ENCODE measurements around the gene BEX1.
"Not testable (repeated sequence)": the region's sequence is repeated elsewhere in the genome, so short reads cannot be mapped to it uniquely, and the experiment has no call there.

BEX1 gene

GRCh38 chrX:103063918-103064434 lies at the start of gene BEX1:
Gene BEX1, minus strand, starts transcription at chrX:103064171. Its CDS starts 897 bp downstream, at chrX:103063274.
- no peak for DNase-seq (ENCODE audit: low spot score)

GRCh38 chrX:103109497-103109896 lies 45.5 kb upstream of the BEX1 start:
- DNase-seq (ENCODE audit: low spot score): not testable (repeated sequence)

GRCh38 chrX:103107836-103108235 lies 43.9 kb upstream of the BEX1 start:
- no peak for DNase-seq (ENCODE audit: low spot score)

GRCh38 chrX:103107227-103107737 lies 43.3 kb upstream of the BEX1 start:
- not testable (repeated sequence) for DNase-seq (ENCODE audit: low spot score)

GRCh38 chrX:103104370-103104769 lies 40.4 kb upstream of the BEX1 start:
- DNase-seq (ENCODE audit: low spot score): not testable (repeated sequence)

- DNase-seq (ENCODE audit: low spot score): not testable (repeated sequence)
Measured at GRCh38 chrX:103103866-103104265, 39.9 kb upstream of the BEX1 start.

- DNase-seq (ENCODE audit: low spot score): no peak
Measured at GRCh38 chrX:103101299-103102042, 37.5 kb upstream of the BEX1 start.

- no peak for DNase-seq (ENCODE audit: low spot score)
Measured at GRCh38 chrX:103100484-103100883, 36.5 kb upstream of the BEX1 start.

- DNase-seq (ENCODE audit: low spot score): no peak
Measured at GRCh38 chrX:103099691-103100090, 35.7 kb upstream of the BEX1 start.

- DNase-seq (ENCODE audit: low spot score): no peak
Measured at GRCh38 chrX:103098488-103098887, 34.5 kb upstream of the BEX1 start.

- DNase-seq (ENCODE audit: low spot score): no peak
Measured at GRCh38 chrX:103092942-103093341, 29.0 kb upstream of the BEX1 start, which contains the start of gene NXF3. Gene NXF3, minus strand, starts transcription at chrX:103093143. Its CDS starts 120 bp downstream, at chrX:103093023.

- DNase-seq (ENCODE audit: low spot score): no peak
Measured at GRCh38 chrX:103081051-103081450, 17.1 kb upstream of the BEX1 start.

GRCh38 chrX:103073467-103073866 lies 9.5 kb upstream of the BEX1 start:
- DNase-seq (ENCODE audit: low spot score): no peak

- no peak for DNase-seq (ENCODE audit: low spot score)
Measured at GRCh38 chrX:103066606-103067005, 2.6 kb upstream of the BEX1 start.

- DNase-seq (ENCODE audit: low spot score): no peak
Measured at GRCh38 chrX:103063191-103063845, 653 bp downstream of the BEX1 start.

GRCh38 chrX:103061486-103061885 lies 2.5 kb downstream of the BEX1 start:
- no peak for DNase-seq (ENCODE audit: low spot score)

GRCh38 chrX:103056902-103057301 lies 7.1 kb downstream of the BEX1 start:
- DNase-seq (ENCODE audit: low spot score): no peak

GRCh38 chrX:103052625-103053024 lies 11.3 kb downstream of the BEX1 start:
- DNase-seq (ENCODE audit: low spot score): no peak

GRCh38 chrX:103051260-103051789 lies 12.6 kb downstream of the BEX1 start:
- no peak for DNase-seq (ENCODE audit: low spot score)

GRCh38 chrX:103033371-103033770 lies 30.6 kb downstream of the BEX1 start:
- DNase-seq (ENCODE audit: low spot score): not testable (repeated sequence)

- no peak for DNase-seq (ENCODE audit: low spot score)
Measured at GRCh38 chrX:103017542-103017941, 46.4 kb downstream of the BEX1 start.

- DNase-seq (ENCODE audit: low spot score): no peak
Measured at GRCh38 chrX:103012945-103013344, 51.0 kb downstream of the BEX1 start.
